GM21576 (cell line): ENCODE measurements around the gene ATP11B.
"Not testable (repeated sequence)": the region's sequence is repeated elsewhere in the genome, so short reads cannot be mapped to it uniquely, and the experiment has no call there.

ENCODE experiments used
- ATAC-seq: cut with Tn5 transposase; IDR thresholded peaks from one replicate; pipeline ENCODE4 v1.9.1; 2021; ENCODE audit warnings: mild to moderate bottlenecking, moderate library complexity; ENCODE audit not compliant: unreplicated experiment

Gene ATP11B

GRCh38 chr3:182794455-182795388 is 1.4 kb downstream of the ATP11B start:
- ATAC-seq: no peak

DNA sequence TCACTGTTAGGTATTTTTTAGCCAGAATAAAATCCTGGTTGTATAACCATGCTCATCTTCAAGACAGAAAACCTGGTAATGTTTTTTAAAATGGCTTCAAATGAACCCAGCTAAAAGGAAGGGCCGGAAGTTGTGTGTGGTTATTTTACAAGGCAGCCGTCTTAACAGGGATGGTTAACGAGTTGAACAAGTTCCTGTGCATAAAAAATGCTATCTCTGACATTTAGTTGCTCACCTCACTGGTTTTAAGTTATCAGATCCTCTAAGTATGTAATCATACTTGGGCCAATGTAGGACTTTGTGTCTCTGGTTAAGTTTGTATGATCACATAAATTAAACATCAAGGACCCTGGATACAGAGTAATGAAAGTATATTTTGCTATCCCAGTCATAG is 2.1 kb downstream of the ATP11B start:
- peak; percentile 35 for ATAC-seq

GRCh38 chr3:182796310-182796709 is 3.0 kb downstream of the ATP11B start:
- ATAC-seq: no peak

- ATAC-seq: no peak
Observed at GRCh38 chr3:182797876-182798275, 4.6 kb downstream of the ATP11B start.

DNA sequence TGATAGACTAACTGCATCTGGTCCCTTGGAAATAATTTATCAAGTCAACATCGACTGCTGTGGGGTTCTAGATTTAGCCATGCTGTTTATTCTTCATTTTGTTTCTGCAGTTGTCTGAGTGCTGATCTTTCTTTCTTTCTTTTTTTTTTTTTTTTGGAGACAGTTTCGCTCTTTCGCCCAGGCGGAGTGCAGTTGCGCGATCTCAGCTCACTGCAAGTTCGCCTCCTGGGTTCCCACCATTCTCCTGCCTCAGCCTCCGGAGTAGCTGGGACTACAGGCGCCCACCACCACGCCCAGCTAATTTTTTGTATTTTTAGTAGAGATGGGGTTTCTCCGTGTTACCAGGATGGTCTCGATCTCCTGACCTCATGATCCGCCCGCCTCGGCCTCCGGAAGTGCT is 5.8 kb downstream of the ATP11B start:
- ATAC-seq: not testable (repeated sequence)

GRCh38 chr3:182800508-182800907 is 7.2 kb downstream of the ATP11B start:
- no peak for ATAC-seq

DNA sequence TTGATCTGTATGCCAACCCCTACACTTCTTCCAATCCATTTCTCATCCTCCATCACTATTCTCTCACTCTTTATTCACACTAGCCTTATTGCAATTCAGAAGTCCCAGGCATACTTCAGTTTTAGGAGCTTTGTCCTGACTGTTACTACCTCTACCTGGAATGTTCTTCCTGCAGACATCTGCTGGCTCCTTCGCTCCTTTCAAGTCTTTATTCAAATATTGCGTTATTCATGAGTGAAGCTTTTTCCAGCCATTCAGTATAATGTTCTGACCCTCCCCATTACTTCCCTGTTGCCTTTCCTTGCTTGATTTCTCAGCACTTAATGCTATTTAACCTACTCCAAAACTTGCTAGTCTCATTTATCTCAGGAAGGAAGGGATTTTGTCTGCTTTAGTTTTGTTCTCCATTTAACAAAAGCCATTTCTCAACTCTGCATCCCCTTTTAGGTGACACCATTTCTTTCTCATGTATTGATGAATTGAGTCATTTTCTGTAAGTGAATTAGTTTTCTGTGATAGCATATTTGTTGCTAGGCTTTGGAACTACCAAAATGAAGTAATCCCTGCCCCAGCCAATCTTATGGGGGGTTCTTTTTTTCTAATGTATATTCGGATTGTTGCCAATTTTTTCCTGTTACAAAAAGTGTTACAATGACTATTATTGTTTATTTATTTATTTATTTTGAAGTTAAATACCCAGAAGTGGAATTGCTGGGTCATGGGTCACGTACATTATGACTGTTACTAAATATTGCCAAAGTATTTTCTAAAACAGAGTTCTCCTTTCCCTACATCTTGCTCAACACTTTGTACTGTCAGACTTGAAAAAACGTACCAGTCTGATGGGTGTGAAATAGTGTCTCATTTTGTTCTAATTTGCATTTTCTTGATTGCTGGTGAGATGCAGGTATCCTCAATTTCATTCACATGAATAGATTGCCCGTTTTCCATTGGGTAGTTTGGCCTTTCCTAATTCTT is 9.4 kb downstream of the ATP11B start:
- no peak for ATAC-seq

GRCh38 chr3:182803596-182803995 is 10.3 kb downstream of the ATP11B start:
- no peak for ATAC-seq

DNA sequence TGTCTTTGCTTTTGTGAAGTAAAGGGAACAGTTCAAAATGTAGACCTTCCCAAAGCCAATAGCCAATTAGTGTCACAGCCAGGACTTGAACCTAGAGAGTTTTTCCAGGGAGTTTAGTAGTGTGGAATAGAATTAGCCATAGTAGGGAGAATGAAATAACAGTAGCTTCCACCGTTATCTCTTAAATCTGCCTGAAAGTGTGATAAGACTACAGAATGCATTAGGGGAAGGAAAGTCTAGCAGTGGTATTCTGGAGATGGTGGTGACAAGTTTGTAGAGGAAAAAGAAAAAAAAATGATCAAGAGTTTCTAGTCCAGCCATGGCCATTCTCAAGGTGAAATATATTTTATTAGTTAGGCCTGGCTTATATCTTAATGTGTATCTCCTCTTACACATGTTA is 13.8 kb downstream of the ATP11B start:
- no peak for ATAC-seq

GRCh38 chr3:182808041-182808770 is 14.9 kb downstream of the ATP11B start:
- no peak for ATAC-seq

GRCh38 chr3:182809531-182809930 is 16.2 kb downstream of the ATP11B start:
- ATAC-seq: no peak

DNA sequence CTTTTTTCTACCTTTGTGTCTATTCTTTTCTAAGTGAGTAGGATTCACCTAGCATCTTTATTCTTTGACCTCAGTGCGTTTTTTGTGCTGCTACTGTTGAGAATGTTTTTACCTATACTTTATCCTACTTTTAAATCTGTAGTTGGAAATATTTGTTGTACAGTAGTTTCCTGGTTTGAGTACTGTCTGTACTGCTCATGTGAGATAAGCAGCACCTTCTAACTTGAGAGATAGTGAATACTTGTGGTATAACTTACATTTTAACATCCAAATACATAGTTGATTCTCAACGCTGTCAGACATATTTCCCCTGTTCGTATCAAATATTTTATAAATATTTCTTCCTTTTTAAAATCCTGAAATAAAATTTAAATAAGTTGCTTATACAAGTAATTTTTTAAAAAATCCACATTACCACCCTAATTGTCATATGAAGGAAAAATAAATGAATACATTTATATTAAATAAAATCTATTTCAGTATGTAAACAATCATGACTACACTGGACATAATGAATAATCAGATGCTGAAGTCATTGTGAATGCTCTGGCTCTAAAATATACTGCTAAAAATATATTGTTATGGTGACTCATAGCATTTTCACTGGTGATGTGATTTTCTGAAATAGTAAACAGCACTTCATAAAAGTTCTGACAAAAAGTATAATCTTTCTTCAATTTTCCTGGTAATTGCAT is 17.4 kb downstream of the ATP11B start:
- no peak for ATAC-seq

GRCh38 chr3:182811269-182811596 is 17.9 kb downstream of the ATP11B start:
- ATAC-seq: no peak

DNA sequence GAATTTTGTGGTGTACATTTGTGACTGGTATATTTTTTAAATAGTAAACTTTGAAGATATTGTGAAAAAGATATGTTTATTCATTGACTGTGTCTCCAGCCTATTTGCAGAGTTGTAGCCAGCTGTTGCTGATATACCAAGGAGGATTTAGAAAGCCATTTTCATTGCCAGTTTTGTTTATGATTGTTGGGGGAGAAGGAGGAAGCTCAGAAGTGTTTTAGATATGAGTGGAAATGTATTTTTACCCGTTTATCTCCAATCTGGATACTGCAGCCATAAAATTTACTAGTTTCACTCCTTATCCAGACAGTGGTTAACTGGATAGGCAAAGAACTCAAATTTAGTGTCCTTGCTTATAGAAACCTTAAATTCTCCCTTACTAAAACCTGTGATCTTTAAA is 18.8 kb downstream of the ATP11B start:
- no peak for ATAC-seq

GRCh38 chr3:182814419-182815062 is 21.2 kb downstream of the ATP11B start:
- ATAC-seq: no peak

GRCh38 chr3:182816181-182816580 is 22.9 kb downstream of the ATP11B start:
- ATAC-seq: no peak

DNA sequence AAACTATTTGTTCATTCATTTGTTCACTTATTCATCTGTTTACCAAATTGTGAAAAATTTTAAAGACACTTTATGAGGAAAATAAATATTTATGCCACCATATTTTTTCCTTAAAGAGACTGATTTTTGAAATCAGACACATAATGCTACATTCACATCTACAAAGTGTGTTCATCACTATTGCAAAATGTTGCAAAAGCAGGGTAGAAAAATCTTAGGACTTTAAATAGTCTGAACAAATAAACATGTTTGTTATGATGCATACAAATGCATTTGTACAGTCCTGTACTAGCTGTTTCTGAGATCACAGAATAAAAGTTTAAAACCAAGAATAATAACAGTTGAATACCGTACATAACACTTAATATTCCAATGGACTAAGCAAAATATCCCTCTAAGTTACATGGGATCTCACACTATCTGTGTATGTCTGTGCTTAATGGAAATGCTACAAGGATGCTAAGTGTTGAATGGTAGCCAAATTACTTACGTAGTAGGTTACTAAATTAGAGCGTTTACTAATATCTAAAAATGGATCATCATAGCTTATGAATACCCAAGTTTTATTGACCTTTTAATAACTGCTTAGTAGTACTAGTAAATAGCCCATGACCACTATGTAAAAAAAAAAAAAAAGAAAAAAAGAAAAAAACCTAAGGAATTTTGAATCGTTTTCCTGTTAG is 25.1 kb downstream of the ATP11B start:
- ATAC-seq: no peak

DNA sequence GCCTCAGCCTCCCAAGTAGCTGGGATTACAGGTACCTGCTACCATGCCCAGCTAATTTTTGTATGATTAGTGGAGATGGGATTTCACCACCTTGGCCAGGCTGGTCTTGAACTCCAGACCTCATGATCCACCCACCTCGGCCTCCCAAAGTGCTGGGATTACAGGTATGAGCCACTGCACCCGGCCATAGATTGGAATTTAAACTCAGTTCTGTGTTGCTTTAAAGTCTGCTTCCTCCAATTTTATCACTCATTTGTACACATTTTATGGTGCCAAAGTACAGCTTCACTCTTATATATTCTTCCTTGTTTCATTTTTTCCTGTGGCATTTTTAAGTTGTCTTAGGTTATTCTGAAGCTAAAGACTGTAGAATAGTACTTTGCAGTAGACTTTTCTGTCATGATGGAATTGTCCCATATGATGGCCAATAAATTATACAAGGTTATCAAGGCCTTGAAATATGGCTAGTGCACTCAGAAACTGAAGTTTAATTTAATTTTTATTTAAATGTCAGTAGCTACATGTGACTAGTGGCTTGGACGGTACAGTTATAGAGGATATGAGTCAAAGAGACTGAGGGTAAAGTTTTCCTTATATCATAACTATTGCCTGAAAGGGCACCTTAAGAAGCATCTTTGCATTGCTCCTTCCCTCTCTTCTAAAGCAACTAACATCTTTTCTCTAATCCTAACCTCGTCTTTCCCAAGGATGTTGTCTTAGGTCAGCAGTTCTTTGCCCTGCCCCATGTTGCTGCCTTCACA is 28.1 kb downstream of the ATP11B start:
- no peak for ATAC-seq

DNA sequence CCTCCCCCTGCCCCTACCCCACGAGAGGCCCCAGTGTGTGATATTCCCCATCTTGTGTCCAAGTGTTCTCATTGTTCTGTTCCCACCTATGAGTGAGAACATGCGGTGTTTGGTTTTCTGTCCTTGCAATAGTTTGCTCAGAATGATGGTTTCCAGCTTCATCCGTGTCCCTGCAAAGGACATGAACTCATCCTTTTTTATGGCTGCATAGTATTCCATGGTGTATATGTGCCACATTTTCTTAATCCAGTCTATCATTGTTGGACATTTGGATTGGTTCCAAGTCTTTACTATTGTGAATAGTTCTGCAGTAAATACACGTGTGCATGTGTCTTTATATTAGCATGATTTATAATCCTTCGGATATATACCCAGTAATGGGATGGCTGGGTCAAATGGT is 29.0 kb downstream of the ATP11B start:
- not testable (repeated sequence) for ATAC-seq
